Transverse colon (tissue), 3 donors: Measurements from ENCODE around the gene FTL.

Experiments
- POLR2A ChIP-seq: fragments of 450-650 bp; IDR thresholded peaks from one replicate; pipeline ENCODE4 v1.6.1; 2016; ENCODE audit warnings: antibody characterized with exemption, mild to moderate bottlenecking, moderate library complexity
- POLR2AphosphoS5 ChIP-seq, 3 donors: sonication (generic); formaldehyde crosslinking; IDR thresholded peaks; one replicate each; pipeline ENCODE4 v1.6.1; 2016; ENCODE audit warnings: antibody characterized with exemption in 3 of 3

- no peak for TF ChIP-seq POLR2A
- no peak for TF ChIP-seq POLR2AphosphoS5 (IDR thresholded peaks at IDR 0.05)
Measured at GRCh38 chr19:49016067-49016839, 51.1 kb downstream of the FTL start.
